Breast epithelium (tissue), 3 donors: ENCODE measurements around the gene ZBTB49.

Experiments
- POLR2A ChIP-seq: fragments of 450-650 bp; IDR thresholded peaks from one replicate; pipeline ENCODE4 v1.6.1; 2016; ENCODE audit warnings: antibody characterized with exemption, mild to moderate bottlenecking, moderate library complexity
- TF ChIP-seq, protein P1 (sequence below), 3 donors: fragments of 450-650 bp; IDR thresholded peaks; one replicate each; pipeline ENCODE4 v1.5.1; 2016 to 2017; ENCODE audit warnings: antibody characterized with exemption in 3 of 3, mild to moderate bottlenecking in 3 of 3, moderate library complexity in 3 of 3

DNA sequence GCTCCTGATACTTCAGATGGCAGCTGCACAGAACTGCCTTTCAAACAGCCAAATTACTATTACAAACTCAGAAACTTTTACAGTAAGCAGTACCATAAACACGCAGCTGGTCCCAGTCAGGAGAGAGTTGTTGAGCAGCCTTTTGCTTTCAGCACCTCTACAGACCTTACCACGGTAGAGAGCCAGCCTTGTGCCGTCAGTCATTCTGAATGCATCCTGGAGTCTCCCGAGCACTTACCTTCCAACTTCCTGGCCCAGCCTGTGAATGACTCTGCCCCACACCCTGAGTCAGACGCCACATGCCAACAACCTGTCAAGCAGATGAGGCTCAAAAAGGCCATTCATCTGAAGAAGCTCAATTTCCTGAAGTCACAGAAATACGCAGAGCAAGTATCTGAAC is 12.4 kb downstream of the ZBTB49 start:
- no peak for TF ChIP-seq POLR2A
- TF ChIP-seq, protein P1, sequence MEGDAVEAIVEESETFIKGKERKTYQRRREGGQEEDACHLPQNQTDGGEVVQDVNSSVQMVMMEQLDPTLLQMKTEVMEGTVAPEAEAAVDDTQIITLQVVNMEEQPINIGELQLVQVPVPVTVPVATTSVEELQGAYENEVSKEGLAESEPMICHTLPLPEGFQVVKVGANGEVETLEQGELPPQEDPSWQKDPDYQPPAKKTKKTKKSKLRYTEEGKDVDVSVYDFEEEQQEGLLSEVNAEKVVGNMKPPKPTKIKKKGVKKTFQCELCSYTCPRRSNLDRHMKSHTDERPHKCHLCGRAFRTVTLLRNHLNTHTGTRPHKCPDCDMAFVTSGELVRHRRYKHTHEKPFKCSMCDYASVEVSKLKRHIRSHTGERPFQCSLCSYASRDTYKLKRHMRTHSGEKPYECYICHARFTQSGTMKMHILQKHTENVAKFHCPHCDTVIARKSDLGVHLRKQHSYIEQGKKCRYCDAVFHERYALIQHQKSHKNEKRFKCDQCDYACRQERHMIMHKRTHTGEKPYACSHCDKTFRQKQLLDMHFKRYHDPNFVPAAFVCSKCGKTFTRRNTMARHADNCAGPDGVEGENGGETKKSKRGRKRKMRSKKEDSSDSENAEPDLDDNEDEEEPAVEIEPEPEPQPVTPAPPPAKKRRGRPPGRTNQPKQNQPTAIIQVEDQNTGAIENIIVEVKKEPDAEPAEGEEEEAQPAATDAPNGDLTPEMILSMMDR (IDR thresholded peaks at IDR 0.05): no peak
